ENCODE measurements around the gene TEX22. TPM values are rescaled to one million over a fixed set of nuclear protein-coding genes. Genes with fewer than 3 reads are reported as not detected.

Gene TEX22
- total RNA-seq, 4 donors from 2014 or later, result 0.22 to 0.81 (median 0.33) TPM; not detected in 1

- TF ChIP-seq POLR2A (IDR thresholded peaks at IDR 0.05) (no peak), CTCF (IDR thresholded peaks at IDR 0.05) (no peak)
- no peak for DNase-seq
- Histone ChIP-seq H3K36me3 (peaks cover 0 to 3% of the 10 kb centered on the region in 2 donors), H3K4me3 (replicated peaks in 1 of 3) (no peak overlapping the region), H3K27ac (no peak overlapping the region), H3K27me3 (no peaks in the 10 kb centered on the region), H3K4me1 (peaks cover 0 to 5% of the 10 kb centered on the region in 2 donors), H3K9me3 (no peaks in the 10 kb centered on the region)
- 83% methylated on average over 2 of the region's 9 CpGs; no CpG with 5 or more reads in 1 of the 2 donors for WGBS, 2 donors
- intact Hi-C loops (cut with DNase I), result no loop called here
These were observed 42.7 kb downstream of the TEX22 start for GRCh38 chr14:105440992-105441391.

GRCh38 chr14:105442125-105442524 lies 43.8 kb downstream of the TEX22 start:
- intact Hi-C loops (cut with DNase I), result no loop called here
- no peak for DNase-seq
- WGBS, 2 donors, result 80% methylated on average over 17 of the region's 17 CpGs
- Histone ChIP-seq H3K27ac (no peak overlapping the region), H3K27me3 (no peaks in the 10 kb centered on the region), H3K9me3 (no peaks in the 10 kb centered on the region), H3K36me3 (peaks cover 0 to 3% of the 10 kb centered on the region in 2 donors), H3K4me3 (replicated peaks in 1 of 3) (no peak overlapping the region), H3K4me1 (no peaks in the 10 kb centered on the region)
- no peak for TF ChIP-seq POLR2A (IDR thresholded peaks at IDR 0.05)
- TF ChIP-seq CTCF (IDR thresholded peaks at IDR 0.05), result no peak

- no peaks in the 10 kb centered on the region for H3K27me3 ChIP-seq
- TF ChIP-seq CTCF (IDR thresholded peaks at IDR 0.05), result no peak
- no peak for TF ChIP-seq POLR2A (IDR thresholded peaks at IDR 0.05)
- H3K27ac ChIP-seq, result no peak overlapping the region
- peaks cover 0 to 3% of the 10 kb centered on the region in 2 donors for H3K36me3 ChIP-seq
- intact Hi-C loops (cut with DNase I), result no loop called here
- 83 to 87% methylated on average over 12 of the region's 12 CpGs for WGBS, 2 donors
- no peak overlapping the region for H3K4me3 ChIP-seq (replicated peaks in 1 of 3)
- no peak for DNase-seq
- H3K9me3 ChIP-seq, result no peaks in the 10 kb centered on the region
- H3K4me1 ChIP-seq, result no peaks in the 10 kb centered on the region
These were observed 44.5 kb downstream of the TEX22 start for GRCh38 chr14:105442834-105443233.

- H3K27ac ChIP-seq, result no peak overlapping the region
- H3K4me3 ChIP-seq (replicated peaks in 1 of 3), result no peak overlapping the region
- TF ChIP-seq CTCF (IDR thresholded peaks at IDR 0.05), result no peak
- TF ChIP-seq POLR2A (IDR thresholded peaks at IDR 0.05), result no peak
- H3K36me3 ChIP-seq, result peaks cover 0 to 2% of the 10 kb centered on the region in 2 donors
- peaks cover 3 to 9% of the 10 kb centered on the region in 2 donors for H3K4me1 ChIP-seq
- no peak for DNase-seq
- intact Hi-C loops (cut with DNase I), result loop anchor here (5.0 kb wide), 1 partner anchor 47 kb away; the partner anchor contains the start of gene TEDC1
- H3K9me3 ChIP-seq, result no peaks in the 10 kb centered on the region
- no peaks in the 10 kb centered on the region for H3K27me3 ChIP-seq
- WGBS, 2 donors, result 77 to 82% methylated on average over 11 to 16 of the region's 17 CpGs
These were observed 46.5 kb downstream of the TEX22 start for GRCh38 chr14:105444859-105445258.

GRCh38 chr14:105445290-105445689 lies 47.0 kb downstream of the TEX22 start:
- H3K4me1 ChIP-seq, result peaks cover 3 to 9% of the 10 kb centered on the region in 2 donors
- H3K27me3 ChIP-seq, result no peaks in the 10 kb centered on the region
- H3K36me3 ChIP-seq, result peaks cover 3 to 5% of the 10 kb centered on the region in 2 donors
- DNase-seq, result no peak
- H3K9me3 ChIP-seq, result no peaks in the 10 kb centered on the region
- intact Hi-C loops (cut with DNase I), result loop anchor here (5.0 kb wide), 1 partner anchor 47 kb away; the partner anchor contains the start of gene TEDC1
- no peak overlapping the region for H3K4me3 ChIP-seq (replicated peaks in 1 of 3)
- no peak overlapping the region for H3K27ac ChIP-seq
- 76 to 81% methylated on average over 5 to 24 of the region's 24 CpGs for WGBS, 2 donors
- TF ChIP-seq POLR2A (IDR thresholded peaks at IDR 0.05) (no peak), CTCF (IDR thresholded peaks at IDR 0.05) (no peak)
